SW 1271 (cell line): ENCODE data around the gene C11orf21.

Experiments used
- DNase-seq, 2 experiments: peaks; one replicate each; lab custom pipeline; 2025; lab: John Stamatoyannopoulos, UW

Gene C11orf21

GRCh38 chr11:2271077-2271326 lies 30.7 kb downstream of the C11orf21 start:
- DNase-seq, result no peak

- DNase-seq, result no peak
Measured at GRCh38 chr11:2270322-2271076, 31.2 kb downstream of the C11orf21 start, which contains the start of gene ASCL2. TSS of gene ASCL2 (minus strand) at chr11:2270588. CDS start at chr11:2270332, 256 bp downstream.

GRCh38 chr11:2269601-2270321 lies 32.0 kb downstream of the C11orf21 start:
- peak in 1 of 2 experiments; percentile 23 for DNase-seq

GRCh38 chr11:2268729-2269600 lies 32.8 kb downstream of the C11orf21 start:
- DNase-seq, result no peak

GRCh38 chr11:2267851-2268728 lies 33.6 kb downstream of the C11orf21 start:
- no peak for DNase-seq

- no peak for DNase-seq
Measured at GRCh38 chr11:2267306-2267850, 34.3 kb downstream of the C11orf21 start.

- DNase-seq, result no peak
Measured at GRCh38 chr11:2266586-2267305, 35.0 kb downstream of the C11orf21 start.

- DNase-seq, result no peak
Measured at GRCh38 chr11:2265854-2266585, 35.7 kb downstream of the C11orf21 start.

GRCh38 chr11:2265396-2265795 lies 36.3 kb downstream of the C11orf21 start:
- DNase-seq, result no peak

- no peak for DNase-seq
Measured at GRCh38 chr11:2264366-2265053, 37.2 kb downstream of the C11orf21 start.

GRCh38 chr11:2263724-2264360 lies 37.9 kb downstream of the C11orf21 start:
- DNase-seq, result no peak

GRCh38 chr11:2263071-2263565 lies 38.6 kb downstream of the C11orf21 start:
- DNase-seq, result no peak

- DNase-seq, result no peak
Measured at GRCh38 chr11:2262301-2263070, 39.2 kb downstream of the C11orf21 start.

GRCh38 chr11:2261436-2262230 lies 40.1 kb downstream of the C11orf21 start:
- DNase-seq, result no peak

- DNase-seq, result no peak
Measured at GRCh38 chr11:2260491-2261364, 41.0 kb downstream of the C11orf21 start.

- no peak for DNase-seq
Measured at GRCh38 chr11:2259897-2260451, 41.7 kb downstream of the C11orf21 start.
